NCI-H226 (cell line): ENCODE data around the gene FGFRL1.

Experiments
- DNase-seq: peaks from one replicate; pipeline ENCODE4 v3.0.0-alpha.2; 2015

The FGFRL1 gene

DNA sequence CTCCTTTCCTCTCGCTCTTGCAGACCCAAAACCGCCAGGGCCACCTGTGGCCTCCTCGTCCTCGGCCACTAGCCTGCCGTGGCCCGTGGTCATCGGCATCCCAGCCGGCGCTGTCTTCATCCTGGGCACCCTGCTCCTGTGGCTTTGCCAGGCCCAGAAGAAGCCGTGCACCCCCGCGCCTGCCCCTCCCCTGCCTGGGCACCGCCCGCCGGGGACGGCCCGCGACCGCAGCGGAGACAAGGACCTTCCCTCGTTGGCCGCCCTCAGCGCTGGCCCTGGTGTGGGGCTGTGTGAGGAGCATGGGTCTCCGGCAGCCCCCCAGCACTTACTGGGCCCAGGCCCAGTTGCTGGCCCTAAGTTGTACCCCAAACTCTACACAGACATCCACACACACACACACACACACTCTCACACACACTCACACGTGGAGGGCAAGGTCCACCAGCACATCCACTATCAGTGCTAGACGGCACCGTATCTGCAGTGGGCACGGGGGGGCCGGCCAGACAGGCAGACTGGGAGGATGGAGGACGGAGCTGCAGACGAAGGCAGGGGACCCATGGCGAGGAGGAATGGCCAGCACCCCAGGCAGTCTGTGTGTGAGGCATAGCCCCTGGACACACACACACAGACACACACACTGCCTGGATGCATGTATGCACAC is 13.6 kb downstream of the FGFRL1 start:
- no peak for DNase-seq

- no peak for DNase-seq
Observed at GRCh38 chr4:1026115-1026514, 14.7 kb downstream of the FGFRL1 start.

DNA sequence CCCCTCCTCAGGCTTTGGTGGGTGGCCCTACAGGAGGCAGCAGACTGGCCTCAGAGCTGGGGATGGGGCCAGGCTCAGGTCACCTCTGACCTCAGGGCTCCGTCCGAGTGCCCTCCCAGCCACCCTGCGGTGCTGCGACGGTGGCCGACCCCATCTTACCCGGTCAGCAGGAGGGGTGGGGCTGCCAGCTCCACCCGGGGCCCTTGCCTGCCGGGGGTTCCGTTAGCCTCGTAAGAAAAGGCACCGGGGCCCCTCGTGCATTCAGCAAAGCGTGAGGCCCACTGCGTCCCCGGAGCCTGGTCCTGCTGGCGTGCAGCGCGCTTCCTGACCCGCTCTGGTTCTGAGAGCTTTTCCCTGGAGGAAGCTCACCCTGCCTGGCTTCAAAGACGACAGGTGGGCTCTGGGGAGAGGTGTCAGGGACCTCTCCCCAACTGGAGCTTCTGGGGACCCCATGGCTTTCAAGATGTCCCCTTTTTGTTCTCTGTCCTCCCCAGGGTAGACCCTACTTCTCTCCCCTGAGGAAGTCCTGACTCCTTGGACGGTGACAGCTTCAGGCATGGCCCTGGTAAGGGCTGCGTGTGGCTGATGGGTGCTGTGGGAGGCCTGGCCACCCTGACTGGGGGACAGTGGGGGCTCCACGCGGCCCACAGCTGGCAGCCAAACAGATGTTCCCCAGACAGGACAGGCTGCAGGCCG is 15.9 kb downstream of the FGFRL1 start:
- DNase-seq: no peak

DNA sequence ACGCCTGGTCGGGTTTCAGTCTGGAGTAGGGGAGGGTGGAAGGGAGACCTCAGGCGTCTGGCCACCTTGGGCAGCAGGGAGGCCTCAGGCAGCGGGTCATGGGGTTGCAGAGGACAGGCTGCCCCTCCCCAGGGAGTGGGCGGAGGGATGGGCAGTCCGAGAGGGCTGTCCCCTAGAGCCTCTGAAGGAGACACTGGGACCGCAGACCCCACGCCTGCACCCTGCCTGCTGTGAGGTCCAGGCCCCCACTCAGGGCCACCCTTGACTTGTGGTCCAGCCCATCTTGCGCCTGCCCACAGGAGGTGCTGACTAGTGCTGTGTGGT is 16.5 kb downstream of the FGFRL1 start:
- no peak for DNase-seq

GRCh38 chr4:1028574-1029220 is 17.3 kb downstream of the FGFRL1 start:
- no peak for DNase-seq

- no peak for DNase-seq
Observed at GRCh38 chr4:1029529-1029928, 18.1 kb downstream of the FGFRL1 start.

DNA sequence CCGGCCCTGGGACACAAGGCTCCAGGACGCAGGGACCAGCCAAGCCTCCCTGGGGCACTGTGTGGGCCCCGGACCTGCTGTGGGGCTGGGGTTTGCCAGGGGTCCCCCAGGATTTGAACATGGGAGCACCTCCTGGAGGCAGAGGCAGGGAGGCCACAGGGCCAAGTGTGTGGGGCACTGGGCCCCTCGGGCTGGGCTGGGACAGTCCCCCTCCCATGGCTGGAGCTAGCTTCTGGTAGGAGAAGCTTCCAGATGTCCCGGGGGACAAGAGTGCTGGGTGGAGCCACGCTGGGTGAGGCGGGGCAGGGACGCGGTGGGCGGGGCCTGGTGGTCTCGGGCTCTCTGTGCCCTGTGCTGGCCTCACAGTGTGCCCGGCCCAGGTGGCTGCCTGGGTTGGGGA is 18.6 kb downstream of the FGFRL1 start:
- DNase-seq: no peak

- DNase-seq: no peak
Observed at GRCh38 chr4:1030559-1030958, 19.1 kb downstream of the FGFRL1 start.

GRCh38 chr4:1031346-1031745 is 19.9 kb downstream of the FGFRL1 start:
- no peak for DNase-seq

- no peak for DNase-seq
Observed at GRCh38 chr4:1031956-1032795, 20.8 kb downstream of the FGFRL1 start.

- DNase-seq: no peak
Observed at GRCh38 chr4:1032861-1033260, 21.4 kb downstream of the FGFRL1 start.

DNA sequence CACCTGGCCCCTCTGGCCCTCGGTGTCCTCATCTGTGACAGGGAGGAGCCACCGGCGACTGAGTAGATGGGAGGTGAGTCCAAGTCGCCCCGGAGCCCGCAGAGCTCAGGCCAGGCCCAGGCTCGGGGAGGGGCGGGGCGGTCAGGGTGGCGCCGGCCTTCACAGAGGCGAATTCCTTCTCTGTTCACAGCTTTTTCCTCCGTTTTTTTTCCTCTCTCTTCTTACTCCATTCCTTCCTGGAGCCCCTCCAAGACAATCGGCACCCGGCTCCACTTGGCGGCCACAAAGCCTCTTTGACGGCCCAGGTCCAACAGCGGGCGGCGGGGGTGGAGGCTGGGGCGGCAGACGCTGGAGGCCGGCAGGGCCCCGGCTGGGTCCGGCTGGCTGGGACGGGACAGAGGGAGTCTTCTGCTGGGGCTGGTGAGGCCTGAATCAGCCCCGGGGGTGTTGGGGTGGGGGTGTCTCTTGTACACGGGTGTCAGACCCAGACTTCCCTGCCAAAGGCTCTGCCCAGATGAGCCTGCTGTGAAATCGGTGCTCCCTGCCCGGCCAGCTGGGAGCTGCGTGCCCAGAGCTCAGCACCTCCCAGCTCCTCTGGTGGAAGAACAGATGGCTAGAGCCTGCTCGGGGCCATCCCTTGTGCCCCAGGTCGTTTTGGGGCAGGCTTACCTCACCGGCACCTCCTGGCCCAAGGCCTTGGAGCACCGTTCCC is 22.6 kb downstream of the FGFRL1 start:
- DNase-seq: no peak

- DNase-seq: no peak
Observed at GRCh38 chr4:1035510-1035909, 24.1 kb downstream of the FGFRL1 start.

DNA sequence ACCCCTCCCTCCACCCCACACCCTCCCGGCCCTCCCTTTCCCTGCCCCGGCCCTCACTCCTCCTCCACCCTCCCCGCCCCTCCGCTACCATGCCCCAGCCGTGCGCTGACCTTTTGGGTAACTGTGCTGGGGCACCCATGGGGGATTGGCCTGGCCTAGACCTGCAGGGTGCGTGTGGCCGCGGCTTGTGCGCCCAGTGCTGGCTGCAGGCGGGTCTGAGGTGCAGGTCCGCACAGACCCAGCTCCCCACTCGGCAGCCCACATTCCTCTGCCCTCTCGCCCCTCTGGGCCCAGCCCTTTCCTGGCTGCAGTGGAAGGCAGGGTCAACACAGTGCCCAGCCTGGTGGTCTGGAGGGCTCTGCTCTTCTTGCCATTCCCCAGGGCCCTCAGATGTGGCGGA is 24.7 kb downstream of the FGFRL1 start:
- no peak for DNase-seq

DNA sequence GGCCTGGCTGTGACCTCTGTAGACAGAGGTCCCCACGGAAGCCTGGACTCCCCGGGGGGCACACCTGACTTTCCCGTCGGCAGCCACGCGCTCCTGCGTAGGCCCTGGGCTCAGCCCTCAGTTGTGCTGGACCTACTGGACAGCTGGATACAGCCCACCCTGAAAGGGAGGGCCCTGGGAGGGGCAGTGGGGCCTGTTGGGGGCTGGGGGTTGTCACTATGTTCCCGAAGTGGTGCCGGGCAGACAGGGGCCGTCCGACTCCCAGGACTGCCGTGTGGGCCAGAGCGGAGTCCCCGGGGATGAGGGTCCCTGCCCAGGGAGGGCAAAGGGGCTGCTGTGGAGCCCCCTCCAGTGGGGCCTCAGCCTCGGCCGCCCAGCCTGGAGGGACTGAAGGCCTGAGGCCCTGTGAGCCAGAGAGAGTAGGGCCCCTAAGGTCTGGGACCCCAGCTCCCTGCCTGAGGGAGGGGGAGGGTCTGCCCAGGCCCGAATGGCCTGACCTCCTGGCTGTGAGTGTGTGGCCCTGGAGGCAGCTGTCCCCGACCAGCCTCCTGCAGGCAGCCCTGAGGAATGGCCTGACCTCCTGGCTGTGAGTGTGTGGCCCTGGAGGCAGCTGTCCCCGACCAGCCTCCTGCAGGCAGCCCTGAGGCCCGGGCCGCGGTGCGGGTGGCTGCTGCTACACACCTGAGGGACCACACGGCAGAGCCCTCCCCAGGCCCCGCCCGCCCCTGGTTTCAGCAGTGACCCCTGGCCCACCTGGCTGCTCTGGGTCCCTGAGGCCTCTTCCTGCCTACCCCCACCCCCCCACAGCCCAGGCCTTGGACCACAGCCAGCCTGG is 25.8 kb downstream of the FGFRL1 start:
- no peak for DNase-seq

GRCh38 chr4:1038948-1039492 is 27.6 kb downstream of the FGFRL1 start:
- no peak for DNase-seq

- peak; percentile 46 for DNase-seq
Observed at GRCh38 chr4:1039493-1040343, 28.3 kb downstream of the FGFRL1 start.

DNA sequence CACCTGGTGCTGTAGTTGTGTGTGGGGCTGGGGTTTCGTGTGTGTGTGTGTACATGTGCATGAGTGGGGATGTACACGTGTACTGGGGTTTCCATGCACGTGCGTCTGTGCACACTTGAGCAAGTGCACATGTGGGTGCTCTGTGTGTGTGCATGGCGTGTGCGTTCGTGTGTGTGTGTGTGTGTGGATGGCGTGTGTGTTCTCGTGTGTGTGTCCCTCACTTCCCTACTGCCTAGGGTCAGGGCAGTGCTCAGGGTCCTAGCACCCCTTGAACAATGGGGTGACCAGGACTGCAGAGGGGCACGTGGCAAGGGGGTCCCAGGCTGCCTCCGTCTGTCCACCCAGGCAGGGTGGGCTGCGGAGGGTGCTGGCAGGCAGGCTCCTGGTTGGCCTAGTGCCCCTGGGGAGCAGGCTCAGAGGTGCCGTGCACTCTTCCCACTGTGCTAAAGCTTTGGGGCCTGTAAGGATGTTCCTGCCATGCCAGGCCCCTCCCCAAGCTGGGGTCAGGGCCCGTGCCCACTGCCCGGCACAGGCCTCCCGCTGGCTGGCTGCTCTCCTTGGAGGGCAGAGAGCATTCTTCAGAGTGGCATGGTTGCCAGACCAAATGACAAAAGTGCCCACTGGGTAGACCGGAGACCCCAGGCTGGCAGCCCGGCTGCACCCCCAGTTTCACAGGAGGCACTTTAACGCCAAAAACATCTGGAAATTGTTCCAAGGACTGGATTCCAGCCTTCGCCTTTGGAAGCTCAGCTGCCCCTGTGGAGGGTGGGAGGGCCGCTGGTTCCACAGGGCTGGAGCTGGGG is 29.1 kb downstream of the FGFRL1 start:
- DNase-seq: no peak

DNA sequence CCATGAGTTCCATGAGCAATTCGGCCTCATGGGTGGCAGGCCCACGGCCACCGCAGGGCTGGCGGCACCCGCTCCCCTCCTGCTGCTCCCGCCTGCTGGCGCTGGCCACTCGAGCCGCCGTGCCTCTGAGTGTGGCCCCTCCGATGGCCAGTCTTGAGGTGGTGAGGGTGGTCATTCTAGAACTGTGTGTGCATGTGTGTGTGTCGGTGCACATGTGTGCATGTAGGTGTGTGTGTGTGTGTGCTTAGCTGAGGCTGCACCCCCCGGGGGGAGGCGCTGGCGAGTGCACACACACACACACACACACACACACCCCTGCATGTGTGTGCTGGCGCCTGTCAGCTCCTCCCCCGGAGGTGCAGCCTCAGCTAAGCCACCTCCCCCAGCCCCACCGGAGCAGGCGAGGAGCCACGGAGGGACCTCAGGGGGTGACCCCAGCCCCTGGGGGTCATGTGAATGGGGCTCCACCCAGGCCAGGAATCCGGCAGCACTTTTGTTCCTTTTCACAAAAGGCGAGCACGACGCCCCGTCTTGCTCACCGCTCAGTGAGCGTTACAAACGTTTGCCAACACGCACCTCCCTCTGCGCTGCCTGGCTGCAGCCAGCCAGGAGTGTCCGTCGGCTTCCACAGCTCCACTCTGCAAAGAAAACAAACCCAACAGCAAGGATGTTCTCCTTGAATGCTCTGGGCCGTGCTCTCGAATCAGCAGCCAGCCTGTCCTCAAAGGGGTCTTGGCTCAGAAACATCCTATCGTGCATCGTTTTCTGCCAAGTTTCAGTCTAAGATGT is 29.9 kb downstream of the FGFRL1 start:
- DNase-seq: peak; percentile 54
